HK-2 (cell line): Measurements from ENCODE around the gene PTCD1.

Source experiments
- DNase-seq: peaks from one replicate; pipeline ENCODE4 v3.0.0-alpha.2; 2018; ENCODE audit not compliant: unreplicated experiment

The PTCD1 gene

GRCh38 chr7:99369767-99370391 lies 68.7 kb downstream of the PTCD1 start:
- no peak for DNase-seq

GRCh38 chr7:99368750-99369389 lies 69.7 kb downstream of the PTCD1 start:
- no peak for DNase-seq
